Measurements from ENCODE around the gene MDH2. TPM values are rescaled to one million over a fixed set of nuclear protein-coding genes. Genes with fewer than 3 reads are reported as not detected.
"Not testable (repeated sequence)": the region's sequence is repeated elsewhere in the genome, so short reads cannot be mapped to it uniquely, and the experiment has no call there.

Gene MDH2
- total RNA-seq, 1 donor from 2014 or later: 34.6 TPM

DNA sequence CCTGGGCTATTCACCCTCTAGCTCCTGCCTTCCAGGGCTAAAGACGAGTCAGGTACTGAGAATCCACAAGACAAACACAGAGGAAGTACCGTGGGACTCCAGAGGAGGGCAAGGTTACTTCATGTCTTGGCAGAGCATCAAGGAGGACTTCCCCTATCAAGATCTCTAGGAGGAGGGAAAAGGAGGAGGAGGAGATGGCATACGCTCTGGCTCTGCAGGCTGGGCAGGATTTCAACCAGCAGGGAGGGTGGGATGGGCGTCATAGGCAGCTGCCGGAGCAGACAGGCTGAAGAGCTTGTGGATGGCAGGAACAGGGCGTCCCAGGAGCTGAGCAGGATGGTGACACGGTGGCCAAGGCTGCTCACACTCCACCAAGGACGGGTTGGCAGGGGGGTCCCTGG is 21.3 kb downstream of the MDH2 start:
- FAIRE-seq (no peak), DNase-seq (ENCODE audit: low spot score in 2 of 2) (peak; percentile 27 to 47)

GRCh38 chr7:76071316-76072242 is 23.7 kb downstream of the MDH2 start:
- FAIRE-seq: no peak

GRCh38 chr7:76072243-76073148 is 24.6 kb downstream of the MDH2 start:
- no peak for FAIRE-seq

More at GRCh38 chr7:76071316-76072242, 23.7 kb downstream of the MDH2 start:
- no peak for DNase-seq (ENCODE audit: low spot score in 2 of 2)

DNA sequence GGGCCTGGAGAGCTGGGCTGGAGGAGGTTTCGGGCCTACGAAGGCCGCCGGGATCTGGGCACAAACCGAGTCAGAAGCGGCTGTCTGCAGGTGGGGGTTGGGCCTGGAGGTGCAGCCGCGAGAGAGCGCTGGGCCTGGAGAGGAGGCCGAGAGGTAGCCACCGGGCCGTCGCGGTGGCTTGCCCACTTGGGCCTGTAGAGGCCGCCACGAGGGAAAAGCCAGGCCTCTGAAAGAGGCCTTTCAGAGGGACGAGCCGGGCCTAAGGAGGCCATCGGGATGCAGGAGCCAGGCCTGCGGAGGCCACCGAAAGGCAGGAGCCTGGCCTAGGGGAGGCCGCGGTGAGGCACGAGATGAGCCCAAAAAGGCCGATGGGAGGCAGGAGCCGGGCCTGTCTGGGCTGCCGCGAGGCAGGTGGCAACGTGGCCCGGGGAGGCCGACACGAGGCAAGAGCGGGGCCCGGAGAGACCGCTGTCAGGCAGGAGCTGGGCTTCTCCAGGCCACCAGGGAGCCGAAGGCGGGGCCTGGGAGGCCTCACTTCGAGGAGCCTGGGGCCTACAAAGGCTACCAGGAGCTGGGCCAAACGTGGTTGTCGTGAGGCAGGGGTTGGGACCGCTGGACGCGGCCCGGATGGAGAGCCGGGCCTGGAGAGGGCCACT is 25.6 kb downstream of the MDH2 start:
- DNase-seq (ENCODE audit: low spot score in 2 of 2) (peak in 1 of 2 donors; percentile 4), FAIRE-seq (no peak)

More at GRCh38 chr7:76072243-76073148, 24.6 kb downstream of the MDH2 start:
- DNase-seq (ENCODE audit: low spot score in 2 of 2): peak in 1 of 2 donors; percentile 1

DNA sequence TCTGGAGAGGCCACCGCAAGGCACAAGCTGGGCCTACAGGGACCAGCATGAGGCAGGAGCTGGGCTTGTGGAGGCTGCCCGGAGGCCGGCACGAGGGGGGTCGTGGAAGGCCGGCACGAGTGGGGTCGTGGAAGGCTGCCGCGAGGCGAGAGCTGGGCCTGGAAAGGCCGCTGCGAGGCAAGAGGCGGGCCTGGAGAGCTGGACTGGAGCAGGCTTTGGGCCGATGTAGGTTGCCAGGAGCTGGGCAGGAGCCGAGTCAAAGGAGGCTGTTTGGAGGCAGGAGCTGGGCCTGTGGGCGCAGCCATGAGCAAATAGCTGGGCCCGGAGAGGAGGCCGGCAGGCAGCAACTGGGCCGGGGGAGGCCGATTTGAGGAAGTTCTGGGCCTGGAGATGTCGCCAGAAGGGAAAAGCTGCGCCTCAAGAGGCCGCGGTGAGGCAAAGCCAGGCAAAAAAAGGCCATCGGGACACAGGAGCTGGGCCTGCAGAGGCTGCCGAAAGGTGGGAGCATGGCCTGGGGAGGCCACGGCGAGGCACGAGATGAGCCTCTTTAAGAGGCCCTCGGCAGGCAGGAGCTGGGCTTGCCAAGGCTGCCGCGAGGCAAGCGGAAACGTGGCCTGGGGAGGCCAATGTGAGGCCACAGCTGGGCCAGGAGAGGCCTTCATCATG is 26.5 kb downstream of the MDH2 start:
- DNase-seq (ENCODE audit: low spot score in 2 of 2): peak in 1 of 2 donors; percentile 0
- FAIRE-seq: no peak

GRCh38 chr7:76074972-76075370 is 27.1 kb downstream of the MDH2 start:
- FAIRE-seq (no peak), DNase-seq (ENCODE audit: low spot score in 2 of 2) (no peak)

GRCh38 chr7:76076995-76077394 is 29.1 kb downstream of the MDH2 start:
- FAIRE-seq: no peak
- DNase-seq (ENCODE audit: low spot score in 2 of 2): no peak

GRCh38 chr7:76077435-76077834 is 29.5 kb downstream of the MDH2 start:
- DNase-seq (ENCODE audit: low spot score in 2 of 2): no peak
- FAIRE-seq: no peak

DNA sequence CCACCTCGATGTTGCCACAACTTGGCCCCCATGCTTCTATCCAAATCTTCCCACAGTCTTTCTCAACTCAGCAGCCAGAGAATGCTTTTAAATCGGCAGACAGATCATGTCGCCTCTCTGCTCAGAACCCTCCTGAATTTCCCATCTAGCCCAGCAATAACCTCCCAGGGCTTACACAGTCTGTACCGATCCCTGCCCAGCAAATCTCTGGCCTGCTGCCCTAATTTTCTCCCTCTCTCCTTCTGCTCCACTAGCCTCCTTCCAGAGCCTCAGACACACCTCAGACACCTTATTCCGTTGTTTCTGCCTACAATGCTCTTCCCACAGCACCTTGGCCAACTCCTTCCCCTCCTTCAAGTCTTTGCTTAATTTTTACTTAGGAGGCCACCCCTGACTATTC is 32.3 kb downstream of the MDH2 start:
- DNase-seq (ENCODE audit: low spot score in 2 of 2): no peak
- no peak for FAIRE-seq

DNA sequence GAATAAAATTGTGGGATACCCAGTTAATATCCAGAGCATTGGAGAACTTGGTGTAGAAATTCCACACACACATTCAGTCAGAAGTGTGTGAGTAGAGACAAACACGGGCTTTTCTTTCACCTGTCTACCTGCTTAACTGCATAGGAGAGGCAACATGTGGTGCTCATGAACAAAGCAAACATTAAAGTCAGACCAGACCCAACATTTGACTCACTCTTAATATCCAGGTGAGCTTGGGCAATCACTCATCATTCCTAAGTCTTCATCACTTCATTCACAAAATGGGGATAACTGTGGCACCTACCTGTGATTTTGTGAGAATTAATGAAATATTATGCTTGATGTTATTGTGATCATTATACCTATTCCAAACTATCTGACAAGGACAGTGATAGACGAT is 36.2 kb downstream of the MDH2 start:
- not testable (repeated sequence) for FAIRE-seq; DNase-seq (ENCODE audit: low spot score in 2 of 2)

DNA sequence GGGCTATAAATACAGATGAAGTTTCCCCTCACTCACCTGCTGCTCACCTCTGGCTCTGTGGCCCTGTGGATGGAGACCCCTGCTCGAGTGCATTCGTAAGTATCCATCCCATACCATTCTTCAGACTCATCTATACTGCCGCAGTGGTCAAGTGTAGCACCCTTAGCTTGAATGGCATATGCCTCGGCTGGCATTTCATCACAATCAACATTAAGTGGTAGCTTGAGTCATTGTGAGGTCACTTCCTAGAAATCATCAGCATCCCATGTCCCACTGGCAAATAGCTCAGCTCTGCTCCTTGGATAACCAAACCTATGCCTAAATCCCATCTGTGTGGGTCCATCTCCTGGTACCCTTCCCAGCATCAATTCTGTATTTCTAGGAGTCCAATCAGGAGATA is 38.2 kb downstream of the MDH2 start:
- DNase-seq (ENCODE audit: low spot score in 2 of 2): no peak
- no peak for FAIRE-seq

- FAIRE-seq: not testable (repeated sequence)
Observed at GRCh38 chr7:76087362-76087791, 39.5 kb downstream of the MDH2 start.

DNA sequence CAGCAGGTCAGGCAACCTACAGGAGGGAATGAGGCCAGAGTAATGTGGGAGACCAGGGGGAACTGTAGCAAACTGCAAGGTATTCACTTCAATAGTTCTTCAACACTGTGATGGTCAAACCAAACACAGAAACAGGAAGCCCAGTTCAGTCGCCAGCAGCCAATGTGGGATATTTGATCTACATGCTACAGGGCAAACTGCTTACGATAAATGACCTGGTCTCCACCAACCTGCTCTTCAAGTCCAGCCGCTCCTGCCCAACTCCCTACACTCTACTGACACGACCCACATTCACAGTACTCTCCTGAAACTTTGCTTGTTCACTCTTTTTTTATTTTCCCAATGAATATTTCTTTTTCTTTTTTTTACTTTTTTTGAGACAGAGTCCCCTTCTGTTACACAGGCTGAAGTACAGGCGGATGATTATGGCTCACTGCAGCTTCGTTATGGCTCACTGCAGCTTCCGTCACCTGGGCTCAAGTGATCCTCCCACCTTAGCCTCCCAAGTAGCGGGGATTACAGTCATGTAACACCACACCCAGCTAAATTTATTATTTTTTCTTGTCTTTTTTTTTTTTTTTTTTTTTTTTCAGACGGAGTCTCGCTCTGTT is 42.1 kb downstream of the MDH2 start:
- FAIRE-seq: no peak
- DNase-seq (ENCODE audit: low spot score in 2 of 2): no peak

More at GRCh38 chr7:76087362-76087791, 39.5 kb downstream of the MDH2 start:
- DNase-seq (ENCODE audit: low spot score in 2 of 2): not testable (repeated sequence)

DNA sequence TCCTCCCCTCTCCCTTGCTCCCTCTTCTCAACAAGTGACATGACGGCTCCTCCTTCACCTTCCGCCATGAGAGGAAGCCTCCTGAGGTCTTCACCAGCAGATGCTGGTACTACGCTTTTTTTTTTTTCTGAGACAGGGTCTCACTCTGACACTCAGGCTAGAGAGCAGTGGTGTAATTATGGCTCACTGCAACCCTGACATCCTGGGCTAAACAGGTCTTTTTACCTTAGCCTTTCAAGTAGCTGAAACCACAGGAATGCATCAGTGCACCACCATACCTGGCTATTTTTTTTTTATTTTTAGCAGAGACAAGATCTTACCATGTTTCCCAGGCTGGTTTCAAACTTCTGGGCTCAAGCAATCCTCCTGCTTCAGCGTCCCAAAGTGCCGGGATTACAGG is 43.6 kb downstream of the MDH2 start:
- DNase-seq (ENCODE audit: low spot score in 2 of 2): no peak
- no peak for FAIRE-seq

DNA sequence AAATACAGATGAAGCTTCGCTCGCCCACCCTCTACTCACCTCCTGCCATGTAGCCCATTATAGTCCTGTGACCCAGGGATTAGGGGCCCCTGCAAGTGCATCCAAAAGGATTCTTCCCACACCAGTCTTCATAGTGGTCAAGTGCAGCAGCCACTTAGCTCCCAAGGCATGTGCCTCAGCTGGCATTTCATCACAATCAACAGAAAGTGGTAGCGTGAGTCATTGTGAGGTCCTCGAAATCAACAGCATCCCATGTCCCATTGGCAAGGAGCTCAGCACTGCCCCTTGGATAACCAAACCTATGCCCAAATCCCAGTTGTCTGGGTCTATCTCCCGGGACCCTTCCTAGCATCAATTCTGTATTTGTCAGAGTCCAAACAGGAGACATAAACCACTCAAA is 45.6 kb downstream of the MDH2 start:
- DNase-seq (ENCODE audit: low spot score in 2 of 2); FAIRE-seq: not testable (repeated sequence)

DNA sequence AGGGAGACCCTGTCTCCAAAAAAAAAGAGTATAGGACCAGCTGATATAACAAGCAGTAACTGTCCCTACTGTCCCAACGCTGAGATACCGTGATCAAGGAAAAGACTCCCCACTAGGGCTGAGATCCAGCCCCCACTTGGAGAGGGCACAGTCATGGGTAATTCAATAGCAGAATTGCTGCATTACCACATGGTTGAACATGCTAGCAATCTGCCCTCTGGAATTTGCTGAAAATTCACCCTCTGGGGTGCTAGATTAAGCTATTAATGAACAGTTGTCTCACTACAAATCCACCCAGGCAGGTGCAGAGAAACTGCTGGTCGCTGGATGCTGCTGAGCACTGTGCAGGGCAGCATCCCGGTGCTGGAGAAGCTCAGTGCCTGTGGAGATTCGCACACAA is 46.4 kb downstream of the MDH2 start:
- not testable (repeated sequence) for FAIRE-seq

GRCh38 chr7:76095908-76096307 is 48.0 kb downstream of the MDH2 start:
- FAIRE-seq: no peak

More for the DNA sequence above, 46.4 kb downstream of the MDH2 start:
- not testable (repeated sequence) for DNase-seq (ENCODE audit: low spot score in 2 of 2)

DNA sequence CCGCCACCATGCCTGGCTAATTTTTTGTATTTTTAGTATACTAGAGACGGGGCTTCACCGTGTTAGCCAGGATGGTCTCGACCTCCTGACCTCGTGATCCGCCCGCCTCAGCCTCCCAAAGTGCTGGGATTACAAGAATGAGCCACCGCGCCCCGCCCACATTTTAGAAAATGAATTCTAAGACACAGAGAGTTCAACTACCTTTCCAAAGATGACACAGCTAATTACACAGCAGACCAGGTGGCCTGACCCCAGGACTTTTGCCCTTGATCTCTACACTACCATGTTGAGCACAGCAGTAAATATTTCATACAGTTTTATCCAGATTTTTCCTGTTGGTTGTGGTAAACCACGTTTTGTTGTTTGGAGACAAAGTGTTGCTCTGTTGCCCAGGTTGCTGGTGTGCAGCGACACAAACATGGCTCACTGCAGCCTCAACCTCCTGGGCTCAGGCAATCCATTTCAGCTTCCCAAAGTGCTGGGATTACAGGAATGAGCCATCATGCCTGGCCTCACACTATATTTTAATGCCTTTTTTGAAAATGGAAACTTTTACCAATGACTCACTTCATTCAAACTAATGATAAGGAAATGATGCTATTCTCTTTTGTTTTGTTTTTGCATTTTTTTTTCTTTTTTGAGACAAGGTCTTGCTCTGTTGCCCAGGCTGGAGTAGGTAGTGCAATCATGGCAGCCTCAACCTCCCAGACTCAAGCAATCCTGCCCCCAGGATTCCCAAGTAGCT is 54.0 kb downstream of the MDH2 start:
- not testable (repeated sequence) for DNase-seq (ENCODE audit: low spot score in 2 of 2); FAIRE-seq

More at GRCh38 chr7:76095908-76096307, 48.0 kb downstream of the MDH2 start:
- no peak for DNase-seq (ENCODE audit: low spot score in 2 of 2)
